Fibroblast of skin of right biceps (primary cell): ENCODE data around the gene MCCC1.
"Not testable (repeated sequence)": the region's sequence is repeated elsewhere in the genome, so short reads cannot be mapped to it uniquely, and the experiment has no call there.

Source experiments
- DNase-seq: peaks from one replicate; pipeline ENCODE4 v3.0.0-alpha.2; 2013

The MCCC1 gene

GRCh38 chr3:183099026-183099837 is at the start of gene MCCC1:
Gene MCCC1, minus strand, starts transcription at chr3:183099496. Its CDS starts 56 bp downstream, at chr3:183099440.
- peak; percentile 99 for DNase-seq

GRCh38 chr3:183148056-183148455 is 48.8 kb upstream of the MCCC1 start:
- DNase-seq: no peak

GRCh38 chr3:183144363-183144762 is 45.1 kb upstream of the MCCC1 start:
- DNase-seq: no peak

GRCh38 chr3:183142199-183142598 is 42.9 kb upstream of the MCCC1 start:
- DNase-seq: no peak

- DNase-seq: no peak
Measured at GRCh38 chr3:183134844-183135243, 35.5 kb upstream of the MCCC1 start.

- DNase-seq: no peak
Measured at GRCh38 chr3:183132409-183132808, 33.1 kb upstream of the MCCC1 start.

GRCh38 chr3:183131735-183132134 is 32.4 kb upstream of the MCCC1 start:
- peak; percentile 73 for DNase-seq

- DNase-seq: no peak
Measured at GRCh38 chr3:183131186-183131725, 32.0 kb upstream of the MCCC1 start.

- no peak for DNase-seq
Measured at GRCh38 chr3:183129243-183129642, 29.9 kb upstream of the MCCC1 start.

- no peak for DNase-seq
Measured at GRCh38 chr3:183128709-183129108, 29.4 kb upstream of the MCCC1 start.

GRCh38 chr3:183123891-183124290 is 24.6 kb upstream of the MCCC1 start:
- no peak for DNase-seq

GRCh38 chr3:183122257-183122932 is 23.1 kb upstream of the MCCC1 start:
- DNase-seq: peak; percentile 49

GRCh38 chr3:183120538-183121215 is 21.4 kb upstream of the MCCC1 start:
- no peak for DNase-seq

- no peak for DNase-seq
Measured at GRCh38 chr3:183117056-183117455, 17.8 kb upstream of the MCCC1 start.

- DNase-seq: no peak
Measured at GRCh38 chr3:183116025-183116614, 16.8 kb upstream of the MCCC1 start.

GRCh38 chr3:183114384-183115178 is 15.3 kb upstream of the MCCC1 start:
- no peak for DNase-seq

GRCh38 chr3:183109847-183110246 is 10.6 kb upstream of the MCCC1 start:
- not testable (repeated sequence) for DNase-seq

- no peak for DNase-seq
Measured at GRCh38 chr3:183108470-183108869, 9.2 kb upstream of the MCCC1 start.

GRCh38 chr3:183108001-183108449 is 8.7 kb upstream of the MCCC1 start:
- no peak for DNase-seq

- DNase-seq: not testable (repeated sequence)
Measured at GRCh38 chr3:183107372-183107771, 8.1 kb upstream of the MCCC1 start.

GRCh38 chr3:183106635-183107034 is 7.3 kb upstream of the MCCC1 start:
- DNase-seq: no peak

- not testable (repeated sequence) for DNase-seq
Measured at GRCh38 chr3:183103950-183104349, 4.7 kb upstream of the MCCC1 start.
